HG03135 (cell line): ENCODE measurements around the gene RBM17.
"Not testable (repeated sequence)": the region's sequence is repeated elsewhere in the genome, so short reads cannot be mapped to it uniquely, and the experiment has no call there.

Experiments
- ATAC-seq: cut with Tn5 transposase; IDR thresholded peaks from one replicate; pipeline ENCODE4 v1.9.1; 2021; ENCODE audit warnings: mild to moderate bottlenecking, moderate library complexity; ENCODE audit not compliant: unreplicated experiment

The RBM17 gene

DNA sequence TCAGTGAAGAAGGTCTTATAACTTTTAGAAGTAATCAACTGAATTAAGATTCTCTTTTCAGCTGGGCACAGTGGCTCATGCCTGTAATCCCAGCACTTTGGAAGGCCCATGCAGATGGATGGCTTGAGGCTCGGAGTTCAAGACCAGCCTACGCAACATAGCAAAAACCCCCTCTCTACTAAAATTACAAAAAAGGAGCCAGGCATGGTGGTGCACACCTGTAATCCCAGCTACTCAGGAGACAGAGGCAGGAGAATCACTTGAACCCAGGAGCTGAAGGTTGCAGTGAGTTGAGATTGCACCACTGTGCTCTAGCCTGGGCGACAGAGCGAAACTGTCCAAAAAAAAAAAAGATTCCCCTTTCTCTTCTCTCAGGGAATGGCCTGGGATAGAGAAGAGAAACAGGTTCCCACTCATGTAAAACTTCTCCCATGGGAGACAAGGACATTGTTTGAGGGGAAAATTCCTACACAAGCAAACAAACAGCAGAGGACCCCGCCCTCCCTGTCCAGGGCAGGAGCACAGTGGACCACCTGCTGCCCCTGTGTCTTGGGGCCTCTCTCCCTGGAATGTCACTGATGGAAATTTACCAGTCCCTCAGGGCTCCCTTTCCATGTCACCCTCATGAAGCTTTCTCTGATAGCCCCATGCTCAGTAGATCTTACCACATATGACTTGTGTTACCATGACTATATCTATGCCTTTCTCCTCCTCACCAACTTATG lies 32.3 kb upstream of the RBM17 start:
- no peak for ATAC-seq

DNA sequence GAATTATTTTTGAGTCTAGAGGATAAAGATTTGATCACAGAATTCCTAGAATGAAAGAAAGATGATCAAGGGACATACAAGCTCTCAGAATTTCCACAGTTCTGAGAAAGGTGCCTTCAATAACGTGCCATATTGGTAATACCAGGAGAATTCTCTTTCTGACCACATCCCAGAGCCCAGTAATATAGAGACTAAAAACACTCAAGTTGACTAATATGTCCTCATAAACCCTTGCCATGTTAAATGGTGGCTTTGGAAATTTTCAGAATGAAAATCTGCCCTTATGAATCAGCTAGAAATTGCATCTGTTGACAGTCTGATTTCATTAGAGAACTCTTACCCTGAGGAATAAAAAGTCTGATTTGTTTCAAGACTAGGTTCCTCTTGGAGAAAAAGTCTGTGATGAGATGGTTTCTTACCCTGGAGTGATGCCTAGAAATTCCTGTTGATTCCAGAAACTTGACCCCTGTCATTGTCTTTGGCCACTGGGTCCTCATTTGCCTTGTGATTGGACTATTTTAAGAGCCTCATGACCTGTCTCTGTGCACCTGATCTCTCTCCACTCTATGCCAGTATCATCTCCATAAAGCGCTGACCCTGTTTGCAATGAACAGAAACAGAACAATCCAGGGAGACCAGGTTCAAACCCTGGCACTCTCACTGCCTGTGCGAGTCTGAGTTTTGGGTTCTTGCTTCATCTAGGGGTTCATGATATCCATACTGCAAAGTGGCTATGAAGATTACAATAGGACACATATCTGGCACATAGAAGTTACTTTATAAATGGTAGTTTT lies 30.0 kb upstream of the RBM17 start:
- ATAC-seq, result no peak

- no peak for ATAC-seq
Observed at GRCh38 chr10:6059506-6059905, 29.3 kb upstream of the RBM17 start.

DNA sequence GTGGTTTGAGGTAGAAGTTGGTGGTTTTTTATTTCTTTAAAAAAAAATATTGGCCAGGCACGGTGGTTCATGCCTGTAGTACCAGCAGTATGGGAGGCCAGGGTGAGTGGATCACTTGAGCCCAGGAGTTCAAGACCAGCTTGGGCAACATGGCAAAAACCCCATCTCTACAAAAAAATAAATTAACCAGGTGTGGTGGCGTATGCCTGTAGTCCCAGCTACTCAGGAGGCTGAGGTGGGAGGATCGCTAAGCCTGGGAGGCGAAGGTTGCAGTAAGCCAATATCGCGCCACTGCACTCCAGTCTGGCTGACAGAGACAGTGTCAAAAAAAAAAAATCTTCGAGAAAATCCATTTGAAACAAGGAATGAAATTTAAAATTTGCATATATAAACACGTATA lies 27.8 kb upstream of the RBM17 start:
- ATAC-seq, result no peak

DNA sequence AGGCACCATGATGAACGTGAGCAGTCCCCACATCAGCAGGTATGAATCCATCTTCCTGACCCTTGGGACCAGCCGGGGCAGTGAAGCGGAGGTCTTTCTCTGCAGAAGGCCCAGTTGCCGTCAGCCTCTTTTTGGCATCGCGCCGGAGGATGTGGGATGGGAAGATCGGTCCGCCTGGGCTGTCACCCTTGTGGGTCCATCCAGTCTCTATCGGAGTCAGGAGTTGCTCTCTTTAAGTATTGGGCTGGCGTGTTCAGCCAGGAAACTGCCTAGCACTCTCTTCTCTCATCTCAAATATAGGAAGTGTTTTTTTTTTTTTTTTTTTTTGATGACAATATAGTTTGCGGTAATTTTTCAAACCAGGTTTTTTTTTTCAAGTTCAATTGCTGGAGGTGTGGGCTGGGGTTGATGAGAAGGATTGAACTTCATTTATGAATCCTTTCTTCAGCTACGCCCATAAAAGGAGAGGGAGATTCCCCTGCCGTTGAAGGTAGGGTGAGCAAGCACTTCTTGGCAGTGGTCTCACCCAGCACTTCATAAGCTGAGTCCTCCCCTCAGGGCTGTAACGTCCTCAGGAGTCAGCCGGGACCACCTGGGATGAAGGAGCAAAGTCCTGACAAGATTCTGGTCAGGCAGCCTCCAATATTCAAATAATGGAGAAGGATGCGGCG lies 26.6 kb upstream of the RBM17 start, which contains the start of gene IL2RA:
IL2RA (minus strand) TSS at position 267 of the 671 bp plus-strand sequence; CDS start at position 51, 216 bp downstream.
- ATAC-seq, result no peak

GRCh38 chr10:6064119-6064518 lies 24.7 kb upstream of the RBM17 start:
- no peak for ATAC-seq

GRCh38 chr10:6064726-6065125 lies 24.1 kb upstream of the RBM17 start:
- ATAC-seq, result not testable (repeated sequence)

GRCh38 chr10:6065406-6065805 lies 23.4 kb upstream of the RBM17 start:
- no peak for ATAC-seq

GRCh38 chr10:6065835-6066234 lies 23.0 kb upstream of the RBM17 start:
- no peak for ATAC-seq

- ATAC-seq, result no peak
Observed at GRCh38 chr10:6067457-6067856, 21.4 kb upstream of the RBM17 start.

DNA sequence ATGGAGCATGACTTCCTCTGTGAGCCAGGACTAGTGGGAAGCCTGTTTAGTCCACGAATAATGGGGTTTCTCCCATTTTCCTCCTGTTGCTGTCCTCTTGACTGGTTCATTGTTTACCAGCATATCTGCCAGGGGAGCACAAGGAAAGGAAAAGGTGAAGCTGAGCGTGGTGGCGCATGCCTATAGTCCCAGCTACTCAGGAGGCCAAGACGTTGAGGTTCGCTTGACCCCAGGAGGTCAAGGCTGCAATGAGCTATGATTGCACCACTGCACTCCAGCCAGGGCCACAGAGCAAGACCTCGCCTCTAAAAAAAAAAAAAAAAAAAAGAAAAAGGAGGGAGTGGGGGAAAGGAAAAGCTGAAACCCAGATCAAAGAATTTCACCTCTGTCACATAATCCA lies 20.8 kb upstream of the RBM17 start:
- ATAC-seq, result no peak

DNA sequence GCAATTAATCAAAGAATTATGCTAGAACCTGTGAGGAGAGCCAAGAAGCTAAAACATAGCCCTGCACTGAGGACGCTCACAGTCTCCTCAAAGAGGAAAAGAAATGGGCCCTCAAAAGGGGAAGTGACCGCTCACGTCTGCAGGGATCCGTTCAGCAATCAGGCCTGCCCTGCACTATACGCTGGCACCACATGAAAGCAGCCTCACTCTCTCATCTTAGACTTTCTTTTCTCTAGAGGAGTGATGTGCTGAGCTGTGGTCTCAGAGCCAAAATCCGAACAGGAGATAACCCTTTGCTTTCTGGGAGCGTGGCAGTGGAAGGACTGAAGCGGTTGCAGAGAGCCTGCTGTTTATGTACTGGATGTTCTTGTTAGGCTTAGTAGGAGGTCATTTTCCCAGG lies 20.4 kb upstream of the RBM17 start:
- ATAC-seq, result peak; percentile 61

DNA sequence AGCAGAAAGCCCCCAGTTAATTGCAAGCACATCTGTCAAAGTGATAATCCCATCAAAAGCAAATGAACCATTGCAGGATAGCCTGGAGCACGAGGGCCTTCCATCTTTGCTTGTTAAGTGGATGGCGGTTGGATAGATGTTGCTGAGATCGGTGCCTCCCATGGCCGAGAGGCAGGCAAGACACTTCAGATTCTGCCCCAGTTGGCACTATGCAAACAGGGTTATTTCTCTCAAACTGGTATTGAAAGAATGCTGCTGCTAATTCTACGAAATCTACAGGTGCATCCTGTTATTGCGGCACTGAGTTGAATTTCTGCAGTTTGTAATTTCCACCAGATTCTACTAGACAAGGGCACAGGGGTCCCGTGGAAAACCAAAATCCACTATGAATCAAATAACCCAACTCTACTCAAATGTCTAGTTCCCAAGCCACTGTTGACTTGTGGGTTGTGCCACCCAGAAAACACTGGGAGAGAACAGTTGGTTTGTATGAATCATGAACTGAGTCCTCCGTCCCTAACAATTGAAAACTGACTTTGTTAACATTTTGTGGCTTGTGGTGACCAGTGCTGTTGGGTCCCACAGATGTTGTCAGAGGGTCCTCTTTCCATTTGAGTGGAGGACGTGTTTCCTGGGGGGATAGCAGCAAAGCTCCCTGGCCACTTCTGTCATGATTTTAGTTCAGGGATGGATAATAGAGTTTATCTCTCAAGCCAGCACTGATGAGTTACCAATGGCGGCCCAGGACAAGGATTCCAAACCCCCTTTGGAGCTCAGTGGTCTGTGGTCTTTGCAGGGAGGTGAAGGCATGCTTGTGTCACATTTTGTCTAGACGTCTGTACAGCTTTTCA lies 19.5 kb upstream of the RBM17 start:
- no peak for ATAC-seq

GRCh38 chr10:6070660-6071059 lies 18.2 kb upstream of the RBM17 start:
- no peak for ATAC-seq

DNA sequence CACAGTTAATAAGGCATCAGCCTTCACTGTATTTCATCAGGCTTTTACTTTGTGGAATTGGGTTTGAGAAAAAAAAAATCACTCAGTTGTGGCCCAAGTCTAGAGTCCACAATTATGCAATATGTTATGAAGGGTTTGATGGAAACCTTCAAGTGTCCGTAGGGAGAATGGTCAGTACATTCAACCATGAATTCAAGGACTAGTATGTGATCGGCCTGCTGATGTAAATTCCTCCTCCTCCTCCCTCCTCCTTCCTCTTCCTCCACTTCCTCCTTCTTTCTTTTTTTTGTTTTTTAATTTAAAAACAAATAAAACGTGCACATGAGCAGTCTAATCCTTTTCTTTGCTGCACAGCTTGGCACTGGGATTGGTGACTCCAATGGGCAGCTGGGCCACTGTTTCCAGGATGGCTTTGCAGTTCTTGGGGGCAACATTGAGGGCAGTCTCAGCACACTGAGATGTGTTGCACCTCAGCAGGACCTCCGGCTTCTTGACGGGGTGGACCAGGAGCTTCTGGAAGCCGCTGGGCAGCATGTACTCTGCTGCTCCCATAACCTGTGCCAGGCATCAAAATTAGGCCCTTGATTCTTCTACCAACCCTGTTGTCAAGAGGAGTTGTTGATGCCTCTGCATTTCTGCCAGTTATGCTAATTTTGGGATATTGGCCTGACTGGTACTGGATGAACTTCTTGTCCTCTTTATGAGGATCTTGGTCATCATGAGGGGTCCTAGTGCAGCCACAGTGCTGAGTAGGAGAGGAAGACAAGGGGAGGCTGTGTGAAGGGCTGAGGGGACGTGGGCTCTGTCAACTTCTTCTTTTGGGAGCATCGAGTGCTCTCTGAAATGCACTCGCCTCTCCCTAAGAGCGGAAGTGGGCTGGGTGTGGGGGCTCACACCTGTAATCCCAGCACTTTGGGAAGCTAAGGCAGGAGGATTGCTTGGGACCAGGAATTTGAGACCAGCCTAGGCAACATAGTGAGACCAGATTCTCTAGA lies 17.4 kb upstream of the RBM17 start:
- ATAC-seq, result no peak

- peak; percentile 39 for ATAC-seq
Observed at GRCh38 chr10:6072215-6072934, 16.5 kb upstream of the RBM17 start.

GRCh38 chr10:6074489-6075301 lies 14.1 kb upstream of the RBM17 start:
- ATAC-seq, result no peak

- no peak for ATAC-seq
Observed at GRCh38 chr10:6077071-6077675, 11.7 kb upstream of the RBM17 start.
